Lung (tissue), 12 donors: ENCODE measurements around the gene CIAO3. TPM values are rescaled to one million over a fixed set of nuclear protein-coding genes. Genes with fewer than 3 reads are reported as not detected.

Source experiments
- ATAC-seq: fragments of 200-7000 bp; cut with Tn5 transposase; one replicate; pipeline ENCODE4 v1.9.1; 2020; ENCODE audit warnings: moderate number of reproducible peaks; ENCODE audit not compliant: insufficient read depth, low FRiP score
- DNase-seq, 3 donors: peaks; one replicate each; pipeline ENCODE4 v3.0.0-alpha.2; 2013 to 2017
- H3K27ac ChIP-seq, 2 donors: one replicate each; pipeline ENCODE4 v1.5.1; 2013; ENCODE audit warnings: mild to moderate bottlenecking in 2 of 2, moderate library complexity in 2 of 2, control low read depth in 1 of 2, inconsistent platforms in 1 of 2, low read depth in 1 of 2, low read length in 1 of 2
- H3K27me3 ChIP-seq, 3 donors: one replicate each; pipeline ENCODE4 v1.5.1; 2013; ENCODE audit warnings: low read length in 2 of 3; ENCODE audit not compliant: control insufficient read depth in 3 of 3, insufficient read depth in 3 of 3
- H3K36me3 ChIP-seq, 4 donors: one replicate each; pipeline ENCODE4 v1.5.1; 2013; ENCODE audit warnings: low read length in 4 of 4, mild to moderate bottlenecking in 1 of 4, moderate library complexity in 1 of 4; ENCODE audit not compliant: control insufficient read depth in 4 of 4, insufficient read depth in 4 of 4
- H3K4me1 ChIP-seq, 5 donors: one replicate each; pipeline ENCODE4 v1.5.1; 2013; ENCODE audit warnings: low read length in 5 of 5, mild to moderate bottlenecking in 2 of 5, moderate library complexity in 1 of 5; ENCODE audit not compliant: control insufficient read depth in 5 of 5, insufficient read depth in 5 of 5
- H3K4me3 ChIP-seq: one replicate; pipeline ENCODE4 v1.5.1; 2013; ENCODE audit warnings: mild to moderate bottlenecking, control low read depth, moderate library complexity
- H3K9ac ChIP-seq, 2 donors: one replicate each; pipeline ENCODE4 v1.5.1; 2013; ENCODE audit warnings: low read length in 2 of 2, control low read depth in 1 of 2; ENCODE audit not compliant: insufficient read depth in 1 of 2
- H3K9me3 ChIP-seq, 4 donors: one replicate each; pipeline ENCODE4 v1.5.1; 2013; ENCODE audit warnings: low read length in 3 of 4, mild to moderate bottlenecking in 1 of 4, moderate library complexity in 1 of 4; ENCODE audit not compliant: control insufficient read depth in 4 of 4, insufficient read depth in 3 of 4
- CTCF ChIP-seq: IDR thresholded peaks from 2 replicates; pipeline ENCODE4 v1.5.1; 2012; ENCODE audit warnings: mild to moderate bottlenecking; ENCODE audit errors: control extremely low read depth, extremely low read depth
- WGBS, 2 donors: extraction: QIAGEN DNeasy Blood & Tissue Kit; methylation state at CpG; one replicate each; pipeline ENCODE4 v1.1.7; 2013; 5-methylcytosine and 5-hydroxymethylcytosine counted together
- polyA plus RNA-seq, 2 donors: library from polyadenylated mRNA; stranded (reverse); fragments of 200-250 nt; gene quantifications; one replicate each; pipeline ENCODE4 v1.2.1, GENCODE V29; 2013
- total RNA-seq, 2 donors: library from RNA; depleted of rRNA in 1 of 2; stranded (reverse); fragments of >200 nt in 1 of 2; gene quantifications; one replicate each; pipeline ENCODE4 v1.2.1, GENCODE V29; 2014 to 2021
- donor health status: control.
- donor health status: control.
- donor health status: Bipolar disorder and iron deficiency.
- donor health status: healthy.
- donor health status: DM: yes; HTN: yes; CAD: no.

CIAO3 gene
- total and polyA plus RNA-seq, 4 donors, result 21.0 to 40.6 (median 30.7) TPM

GRCh38 chr16:718922-719321 lies 21.9 kb downstream of the CIAO3 start:
- H3K9ac ChIP-seq, result no peak overlapping the region
- WGBS, 2 donors, result 77 to 79% methylated on average over 6 of the region's 6 CpGs
- ATAC-seq, result no peak
- DNase-seq, result no peak
- no peaks in the 10 kb centered on the region for H3K36me3 ChIP-seq
- TF ChIP-seq CTCF, result no peak
- H3K27ac ChIP-seq, result no peak overlapping the region
- no peaks in the 10 kb centered on the region for H3K9me3 ChIP-seq
- no peak overlapping the region for H3K4me3 ChIP-seq
- H3K4me1 ChIP-seq, result peaks cover 0 to 30% (median 13%) of the 10 kb centered on the region in 5 donors
- H3K27me3 ChIP-seq, result peaks cover 0 to 9% (median 0%) of the 10 kb centered on the region in 3 donors

GRCh38 chr16:718389-718788 lies 22.4 kb downstream of the CIAO3 start:
- no peak for TF ChIP-seq CTCF
- Histone ChIP-seq H3K4me1 (peaks cover 0 to 30% (median 13%) of the 10 kb centered on the region in 5 donors), H3K27ac (no peak overlapping the region), H3K9me3 (no peaks in the 10 kb centered on the region), H3K9ac (no peak overlapping the region), H3K36me3 (no peaks in the 10 kb centered on the region), H3K27me3 (peaks cover 0 to 9% (median 0%) of the 10 kb centered on the region in 3 donors), H3K4me3 (no peak overlapping the region)
- DNase-seq, result no peak
- no peak for ATAC-seq
- 89 to 93% methylated on average over 9 of the region's 9 CpGs for WGBS, 2 donors

- H3K27me3 ChIP-seq, result peaks cover 0 to 9% (median 0%) of the 10 kb centered on the region in 3 donors
- H3K27ac ChIP-seq, result no peak overlapping the region
- no peak for TF ChIP-seq CTCF
- no peak for DNase-seq
- H3K9ac ChIP-seq, result no peak overlapping the region
- ATAC-seq, result no peak
- no peaks in the 10 kb centered on the region for H3K9me3 ChIP-seq
- peaks cover 0 to 30% (median 13%) of the 10 kb centered on the region in 5 donors for H3K4me1 ChIP-seq
- no peaks in the 10 kb centered on the region for H3K36me3 ChIP-seq
- 77 to 84% methylated on average over 32 of the region's 32 CpGs for WGBS, 2 donors
- H3K4me3 ChIP-seq, result no peak overlapping the region
Measured at GRCh38 chr16:717450-718245, 23.1 kb downstream of the CIAO3 start.
